HG03196 (cell line): ENCODE data around the gene ADRA2B.
"Not testable (repeated sequence)": the region's sequence is repeated elsewhere in the genome, so short reads cannot be mapped to it uniquely, and the experiment has no call there.

Source experiments
- ATAC-seq: cut with Tn5 transposase; IDR thresholded peaks from one replicate; pipeline ENCODE4 v1.9.1; 2021; ENCODE audit not compliant: unreplicated experiment

The ADRA2B gene

DNA sequence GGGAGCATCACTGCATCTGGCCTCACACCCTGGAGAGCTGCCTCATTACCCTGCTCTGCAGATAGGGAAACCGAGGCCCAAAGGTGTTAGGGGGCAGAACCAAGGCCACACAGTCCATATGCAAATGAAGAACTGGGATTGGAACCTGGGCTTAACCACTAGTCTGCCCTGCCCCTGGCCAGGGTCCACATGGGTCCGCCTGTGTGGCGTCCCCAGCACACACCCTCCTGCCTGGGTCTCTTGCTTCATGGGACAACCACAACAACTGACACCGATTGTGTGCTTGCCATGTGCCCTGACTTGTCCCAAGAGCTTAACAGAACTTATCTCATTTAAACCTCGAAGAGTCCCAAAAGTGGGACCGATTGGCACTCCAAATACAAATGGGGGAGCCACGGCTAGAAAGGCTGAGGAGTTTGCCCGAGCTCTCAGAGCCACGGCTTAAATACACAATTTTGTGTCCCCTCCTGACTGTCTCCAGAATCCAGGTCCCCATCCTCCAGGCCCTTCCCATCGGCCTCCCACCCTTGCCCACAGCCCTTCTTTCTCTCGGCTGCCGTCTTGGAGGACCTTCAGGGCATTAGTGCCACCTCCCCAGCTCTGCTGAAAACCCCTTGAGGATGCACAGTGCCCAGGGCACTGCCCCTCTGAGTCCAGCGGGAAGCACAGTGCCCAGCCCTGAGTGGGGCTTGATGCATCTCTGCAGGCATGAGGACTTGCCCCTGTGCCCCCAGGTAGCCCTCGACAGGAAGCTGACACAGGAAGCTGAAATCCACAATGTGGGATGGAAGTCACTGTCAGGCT is 34.6 kb upstream of the ADRA2B start:
- ATAC-seq: no peak

DNA sequence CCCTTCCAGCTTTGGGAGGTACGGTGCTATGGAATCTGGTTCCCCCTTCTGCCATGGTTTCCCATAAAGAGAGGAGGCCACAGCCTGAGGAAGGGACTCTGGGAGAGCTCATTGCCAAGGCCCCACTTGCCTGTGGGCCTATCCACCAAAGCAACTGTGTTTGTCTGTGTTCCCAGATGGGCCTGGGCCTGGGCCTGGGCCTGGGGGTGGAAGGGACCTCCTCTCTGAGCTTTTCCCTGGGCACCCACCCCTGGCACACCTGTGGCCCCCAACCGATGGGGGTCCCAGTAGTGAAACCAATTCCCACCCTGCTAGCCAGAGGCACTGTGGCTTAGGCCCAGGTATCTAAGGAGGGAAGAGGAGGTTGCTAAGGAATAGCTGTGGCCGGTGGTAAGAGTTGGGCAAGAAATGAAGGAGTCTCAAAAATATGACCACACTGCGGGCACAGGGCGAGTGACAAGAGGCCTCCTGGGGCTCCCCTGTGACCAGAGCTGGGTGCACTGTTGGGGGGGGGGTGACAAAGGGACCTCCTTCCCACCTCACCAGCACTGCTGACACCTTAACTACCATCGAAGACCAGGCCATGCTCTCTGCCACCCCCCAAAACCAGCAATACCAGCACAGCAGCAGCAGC is 33.8 kb upstream of the ADRA2B start:
- ATAC-seq: no peak

DNA sequence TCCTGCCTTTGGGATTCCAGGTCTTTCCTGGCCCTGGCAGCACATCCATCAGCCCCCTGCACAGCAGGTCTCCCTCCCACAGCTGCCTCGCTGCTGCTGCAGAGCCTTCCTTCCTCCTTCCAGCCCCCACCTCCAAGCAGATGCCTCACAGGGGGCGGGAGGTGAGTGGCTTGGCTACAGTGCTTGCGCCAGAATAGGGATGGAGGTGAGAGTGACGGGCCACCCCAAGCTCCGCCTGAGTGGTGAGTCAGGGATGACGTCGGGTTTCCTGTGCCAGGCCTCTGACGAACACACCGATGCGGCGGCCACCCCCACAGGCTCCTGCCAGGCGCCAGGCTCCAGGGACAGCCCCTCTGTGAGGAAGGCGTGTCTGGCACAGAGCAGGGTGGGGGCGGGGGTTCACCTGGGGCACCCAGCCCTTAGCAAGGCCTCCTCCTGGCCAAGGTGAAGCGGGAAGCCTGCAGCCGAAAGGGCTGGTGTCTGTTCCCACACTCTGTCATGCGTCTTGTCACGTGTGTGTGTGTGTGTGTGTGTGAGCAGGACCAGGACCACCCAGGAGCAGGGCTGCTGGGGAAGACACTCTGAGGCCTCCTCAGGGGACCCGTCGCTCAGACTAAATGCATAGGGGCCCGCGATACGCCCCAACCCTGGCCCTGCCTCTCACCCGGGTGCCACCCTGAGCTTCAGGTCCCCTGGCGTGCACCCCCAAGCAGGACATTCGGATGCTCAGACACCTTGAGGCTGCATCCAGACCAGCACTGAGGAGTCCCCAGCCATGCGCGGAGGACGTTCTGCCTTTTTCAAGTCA is 32.2 kb upstream of the ADRA2B start:
- peak; percentile 32 for ATAC-seq

DNA sequence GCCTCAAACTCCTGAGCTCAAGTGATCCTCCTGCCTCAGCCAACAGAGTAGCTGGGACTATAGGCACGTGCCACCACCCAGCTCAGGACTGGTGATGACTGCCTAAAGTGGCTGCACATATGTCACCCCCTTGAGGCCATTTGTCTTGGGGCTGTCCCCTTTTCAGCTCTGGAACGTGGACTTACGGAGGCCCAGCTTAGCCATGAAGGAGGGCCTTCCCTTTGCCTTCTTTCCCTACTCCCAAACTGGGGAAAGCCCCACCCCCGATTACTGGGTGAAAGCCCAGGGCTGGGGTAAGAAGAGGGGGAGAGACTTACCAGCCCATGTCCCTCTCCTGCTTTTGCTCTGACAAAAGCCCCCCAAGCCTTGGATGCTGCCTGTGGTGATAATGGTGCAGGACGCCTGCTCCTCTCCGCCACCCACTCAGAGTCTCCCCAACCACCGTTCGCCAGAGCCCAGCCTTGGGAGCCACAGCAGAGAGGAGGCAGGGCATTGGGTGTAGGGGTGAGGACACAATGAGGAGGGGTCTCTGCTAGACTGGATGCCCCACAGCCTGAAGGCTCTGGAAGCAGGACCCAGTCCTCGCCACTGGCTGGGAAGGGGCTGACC is 31.3 kb upstream of the ADRA2B start:
- ATAC-seq: no peak

DNA sequence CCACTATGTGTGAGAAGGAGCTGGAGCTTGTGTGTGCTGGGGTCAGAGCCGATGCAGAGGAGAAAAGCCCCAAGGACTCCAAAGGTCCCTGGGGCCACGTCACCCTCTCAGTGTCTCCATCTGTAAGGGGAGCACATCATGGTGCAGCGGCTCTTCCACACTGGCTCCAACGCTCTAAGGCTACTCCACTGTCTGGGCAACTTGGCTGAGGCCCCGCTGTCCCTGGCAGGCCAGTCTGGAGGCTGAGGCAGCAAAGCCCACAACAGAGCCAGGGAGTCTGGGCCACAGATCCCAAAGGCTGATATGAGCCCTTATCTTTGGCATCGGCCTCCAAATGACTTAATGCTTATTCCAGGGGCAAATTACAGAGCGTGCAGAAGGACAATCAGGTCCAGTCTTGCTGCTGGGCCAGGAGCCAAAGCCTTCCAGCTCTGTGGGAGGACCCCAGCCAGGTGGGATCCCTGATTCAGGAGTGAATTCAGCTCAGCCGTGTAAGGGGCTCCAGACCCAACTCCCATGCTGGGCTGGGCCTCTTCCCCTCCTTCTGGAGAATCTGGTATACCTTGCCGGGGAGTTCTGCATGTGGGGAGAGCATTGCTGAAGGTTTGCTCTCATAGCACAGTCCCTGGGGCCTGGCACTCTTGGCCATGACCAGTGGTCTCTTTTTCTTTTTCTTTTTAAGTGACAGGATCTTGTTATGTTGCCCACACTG is 30.7 kb upstream of the ADRA2B start:
- peak; percentile 2 for ATAC-seq

DNA sequence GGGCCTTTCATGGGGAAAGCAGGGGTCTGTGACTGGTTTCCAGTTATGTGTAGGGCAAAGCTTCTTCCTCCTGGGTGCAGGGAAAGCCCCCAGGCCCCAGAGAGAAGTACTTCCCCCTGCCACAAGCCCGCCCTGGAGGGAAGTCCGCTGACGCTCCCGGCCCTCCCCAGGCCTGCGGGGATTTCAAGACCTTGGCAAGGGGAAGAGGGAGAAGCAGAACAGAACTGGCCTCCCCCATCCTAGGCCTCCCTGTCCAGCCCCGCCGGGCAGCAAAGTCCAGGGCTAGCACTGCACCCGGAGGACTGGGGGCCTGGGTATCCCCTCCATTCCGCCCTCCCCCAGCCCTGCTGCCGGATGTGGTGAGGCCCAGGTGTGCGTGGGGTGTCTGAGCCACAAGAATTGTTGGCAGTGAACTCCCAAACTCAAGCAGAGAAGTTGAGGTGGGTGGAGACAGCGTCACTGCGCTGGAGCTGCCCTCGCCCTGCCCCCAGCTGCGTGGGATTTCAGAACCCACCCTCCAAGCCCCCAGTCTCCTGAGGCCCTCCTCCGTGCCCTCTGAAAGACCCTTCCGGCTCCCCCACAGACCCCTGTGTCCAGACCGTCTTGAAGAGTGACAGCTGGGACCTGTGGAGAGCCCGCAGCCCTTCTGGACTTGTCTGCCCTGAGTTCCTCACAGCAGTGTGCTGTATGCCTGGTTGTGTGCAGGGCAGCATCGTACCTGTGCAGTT is 29.9 kb upstream of the ADRA2B start:
- ATAC-seq: peak; percentile 25

DNA sequence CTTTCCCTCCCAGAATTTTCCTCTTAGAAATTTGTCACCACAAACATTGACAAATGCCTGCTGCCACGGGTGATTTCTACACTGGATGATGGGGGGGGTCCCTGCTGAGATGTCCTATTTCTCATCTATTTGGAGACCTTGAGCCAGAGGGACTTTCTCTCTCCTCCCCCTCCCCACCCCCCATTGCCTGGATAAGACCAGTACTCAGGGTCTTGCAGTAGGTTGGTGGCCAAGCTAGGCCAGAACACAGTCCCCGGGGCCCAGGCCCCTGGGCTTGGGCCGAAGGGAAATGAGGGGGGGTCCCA is 29.4 kb upstream of the ADRA2B start:
- no peak for ATAC-seq

DNA sequence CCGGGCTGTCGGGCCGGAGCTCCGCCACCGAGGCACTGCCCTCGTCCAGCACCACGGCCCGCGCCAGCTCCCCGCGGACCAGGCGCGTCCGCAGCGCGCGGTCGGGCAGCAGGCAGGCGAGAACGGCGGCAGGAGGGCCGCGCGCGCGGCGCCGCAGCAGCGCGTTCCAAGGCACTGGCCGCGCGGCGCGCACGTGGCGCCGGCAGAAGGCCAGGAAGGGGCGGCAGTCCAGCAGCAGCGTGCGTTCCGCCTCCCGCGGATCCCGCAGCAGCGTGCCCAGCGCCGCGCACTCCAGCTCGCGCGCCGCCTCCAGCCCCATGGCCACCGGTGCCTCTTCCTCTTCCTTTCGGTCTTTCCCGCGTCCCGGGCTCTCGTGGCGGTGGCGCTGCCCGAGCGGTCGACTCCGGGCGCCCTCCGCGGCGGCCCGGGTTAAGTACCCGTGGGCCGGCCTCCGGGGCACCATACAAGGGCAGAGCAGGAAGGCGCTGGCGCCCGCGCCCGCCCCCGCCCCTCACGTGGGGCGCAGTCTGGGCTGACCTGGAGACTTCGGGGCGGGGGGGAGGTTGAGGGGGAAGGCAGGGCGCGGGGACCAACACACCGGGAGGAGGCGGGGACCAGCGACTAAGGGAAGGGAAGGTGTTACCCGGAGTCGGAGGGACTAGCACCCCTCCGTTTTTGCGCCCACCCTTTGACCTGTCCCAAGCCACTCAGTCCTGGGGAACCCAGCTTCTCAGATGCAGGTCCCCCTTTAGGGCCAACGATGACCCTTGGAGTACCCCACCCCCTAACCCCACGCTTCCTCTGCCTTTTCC is 28.9 kb upstream of the ADRA2B start, which contains the start of gene DUSP2:
TSS of gene DUSP2 (minus strand) at position 405 of the 812 bp plus-strand sequence. CDS start at position 319, 86 bp downstream.
- peak; percentile 41 for ATAC-seq

DNA sequence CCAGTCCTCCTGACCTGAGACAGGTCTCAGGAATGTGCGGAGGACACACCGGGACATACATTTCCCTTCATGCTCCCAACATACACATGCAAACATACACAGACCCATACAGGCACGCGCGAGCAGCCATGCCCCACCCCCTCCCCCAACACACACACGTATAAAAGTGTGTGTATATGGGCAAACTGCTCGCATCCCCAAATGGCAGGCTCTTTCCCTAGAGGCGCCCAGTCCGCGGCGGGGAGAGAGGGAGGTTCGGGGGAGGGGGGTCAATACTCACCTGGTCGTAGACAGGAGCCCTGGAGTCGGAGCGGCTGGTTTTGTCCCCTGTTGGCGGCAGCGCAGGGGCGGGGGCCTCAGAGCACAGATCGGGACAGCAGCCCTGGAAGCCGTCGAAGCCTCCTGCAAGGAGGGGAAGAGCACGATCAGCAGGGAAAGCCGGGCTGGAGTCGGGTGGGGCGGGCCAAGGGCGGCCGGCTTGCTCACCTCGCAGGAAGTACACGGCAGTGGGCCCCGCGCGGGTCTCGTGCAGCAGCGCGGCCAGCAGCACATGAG is 28.2 kb upstream of the ADRA2B start:
- ATAC-seq: no peak

DNA sequence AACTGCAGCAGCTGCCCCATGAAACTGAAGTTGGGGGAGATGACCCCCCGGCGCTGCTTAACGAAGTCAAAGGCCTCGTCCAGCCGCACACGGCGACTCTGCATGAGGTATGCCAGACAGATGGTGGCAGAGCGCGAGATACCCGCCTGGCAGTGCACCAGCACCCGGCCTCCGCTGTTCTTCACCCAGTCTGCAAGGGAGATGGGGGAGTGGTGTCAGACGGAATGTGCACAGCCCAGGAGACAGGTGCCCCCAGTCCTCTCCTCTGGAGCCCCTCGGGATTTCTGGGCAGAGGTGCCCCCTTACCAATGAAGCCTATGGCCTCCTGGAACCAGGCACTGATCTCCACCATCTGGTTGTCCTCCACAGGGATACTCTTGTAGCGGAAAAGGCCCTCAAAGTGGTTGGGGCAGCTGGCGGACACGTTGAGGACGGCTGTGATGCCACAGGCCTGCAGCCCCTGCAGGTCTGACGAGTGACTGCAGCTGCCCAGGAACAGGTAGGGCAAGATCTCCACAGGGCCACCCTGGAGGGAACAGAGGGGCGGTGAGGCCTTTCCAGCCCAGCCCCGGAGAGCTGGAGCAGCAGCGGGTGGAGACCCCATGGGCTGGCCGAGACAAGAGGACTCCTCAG is 27.6 kb upstream of the ADRA2B start:
- no peak for ATAC-seq

DNA sequence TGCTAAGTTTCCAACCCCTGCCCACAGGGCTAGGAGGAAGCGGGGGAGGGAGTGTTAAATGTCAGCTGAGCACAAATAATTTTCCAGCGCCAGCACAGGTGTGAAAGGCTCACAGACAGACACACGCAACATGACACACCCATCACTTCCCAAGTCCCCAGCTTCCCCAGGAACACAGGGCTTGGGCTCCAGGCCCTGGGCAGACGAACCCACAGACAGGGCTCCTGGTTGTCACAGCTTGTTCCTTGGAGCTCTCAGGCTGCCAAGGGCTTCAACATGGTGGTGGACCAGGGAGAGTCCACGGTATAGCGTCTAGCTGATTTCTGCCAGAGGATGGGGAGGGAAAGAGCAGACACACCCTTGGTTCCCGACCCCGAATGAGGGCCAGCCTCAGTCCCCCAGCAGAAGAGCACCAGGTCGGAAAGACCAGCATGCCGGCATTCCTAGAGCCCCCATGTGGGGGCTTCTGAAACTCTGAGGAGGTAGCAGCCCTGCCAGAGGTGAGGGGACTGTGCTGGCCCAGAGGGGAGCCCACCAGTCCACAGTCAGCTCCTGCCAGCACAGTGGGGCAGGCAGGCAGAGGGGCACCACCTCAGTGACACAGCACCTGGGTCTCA is 27.0 kb upstream of the ADRA2B start:
- ATAC-seq: no peak

DNA sequence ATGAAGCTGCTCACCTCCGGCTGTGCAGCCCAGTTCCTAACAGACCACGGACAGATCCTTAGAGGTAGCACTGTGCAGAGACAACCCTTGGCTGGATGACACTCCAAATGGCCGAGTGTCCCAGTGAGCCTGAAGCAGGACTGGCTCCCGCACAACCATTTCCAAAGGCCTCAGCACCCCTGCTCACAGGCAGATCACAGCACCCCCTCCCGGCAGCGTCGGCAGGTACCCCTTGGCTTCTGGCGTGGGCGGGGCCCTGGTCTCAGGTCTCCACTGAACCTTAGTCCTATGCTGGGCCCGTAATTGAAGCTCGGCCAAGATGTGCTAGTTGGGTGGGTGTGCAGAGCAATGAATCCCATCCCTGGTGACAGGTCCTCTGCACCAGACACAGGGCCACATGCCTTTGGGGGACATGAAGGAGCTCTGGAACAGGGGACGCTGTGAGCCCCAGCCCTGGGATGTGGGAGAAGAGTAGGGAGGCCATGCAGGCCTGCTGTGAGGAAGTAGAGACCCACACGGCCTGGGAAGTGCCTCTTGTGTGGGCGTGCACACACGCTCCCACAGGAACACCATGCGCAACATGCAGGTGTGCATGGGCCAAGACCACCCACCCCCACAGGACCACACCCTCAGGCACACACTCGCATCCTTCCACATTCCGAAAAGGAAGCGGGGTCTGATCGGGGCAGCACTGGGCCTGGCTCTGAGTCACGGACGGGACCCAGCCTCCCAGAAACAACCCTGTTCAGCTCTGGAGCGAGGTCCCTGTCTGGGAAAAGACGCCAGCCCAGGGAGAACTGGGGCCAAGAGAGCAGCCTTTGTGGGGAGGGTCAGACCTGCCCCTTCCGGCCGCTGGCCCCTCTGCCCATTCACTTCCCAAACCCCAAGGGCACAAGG is 26.1 kb upstream of the ADRA2B start:
- ATAC-seq: no peak

DNA sequence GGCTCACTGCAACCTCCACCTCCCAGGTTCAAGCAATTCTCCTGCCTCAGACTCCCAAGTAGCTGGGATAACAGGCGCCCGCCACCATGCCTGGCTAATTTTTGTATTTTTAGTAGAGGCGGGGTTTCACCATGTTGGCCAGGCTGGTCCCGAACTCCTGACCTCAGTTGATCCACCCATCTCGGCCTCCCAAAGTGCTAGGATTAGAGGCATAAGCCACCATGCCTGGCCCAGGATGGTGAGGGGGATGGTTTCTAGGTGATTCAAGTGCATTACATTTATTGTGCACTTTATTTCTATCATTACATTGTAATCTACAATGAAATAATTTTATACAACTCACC is 25.2 kb upstream of the ADRA2B start:
- ATAC-seq: not testable (repeated sequence)

DNA sequence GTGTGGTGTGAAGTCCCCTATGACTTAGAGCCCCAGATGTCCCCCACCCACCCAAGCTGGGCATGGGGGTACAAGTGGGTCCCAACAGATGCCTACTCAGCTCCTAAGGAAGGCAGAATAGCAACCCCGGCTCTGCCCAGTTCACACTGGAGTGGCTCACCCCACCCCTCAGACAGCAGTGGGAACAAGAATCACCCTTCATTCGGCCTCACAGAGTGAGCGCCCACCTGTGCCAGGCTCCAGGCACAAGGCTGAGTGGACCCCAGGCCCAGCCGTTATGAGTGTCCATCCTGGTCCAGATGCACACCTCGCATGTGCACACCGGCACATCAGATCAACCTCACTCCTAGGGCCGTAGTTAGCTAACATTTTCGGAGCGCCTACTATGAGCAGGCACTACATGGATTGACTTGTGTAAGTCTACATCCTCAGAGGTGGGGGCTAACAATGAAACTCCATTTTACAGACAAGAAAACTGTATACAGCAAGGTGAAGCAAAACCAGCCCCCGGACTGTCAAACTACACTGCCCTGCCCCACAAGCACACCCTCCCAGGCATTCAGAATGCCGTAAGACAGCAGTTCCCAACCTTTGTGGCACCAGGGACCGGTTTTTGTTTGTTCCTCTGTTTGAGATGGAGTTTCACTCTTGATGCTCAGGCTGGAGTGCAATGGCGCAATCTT is 24.7 kb upstream of the ADRA2B start:
- ATAC-seq: no peak

DNA sequence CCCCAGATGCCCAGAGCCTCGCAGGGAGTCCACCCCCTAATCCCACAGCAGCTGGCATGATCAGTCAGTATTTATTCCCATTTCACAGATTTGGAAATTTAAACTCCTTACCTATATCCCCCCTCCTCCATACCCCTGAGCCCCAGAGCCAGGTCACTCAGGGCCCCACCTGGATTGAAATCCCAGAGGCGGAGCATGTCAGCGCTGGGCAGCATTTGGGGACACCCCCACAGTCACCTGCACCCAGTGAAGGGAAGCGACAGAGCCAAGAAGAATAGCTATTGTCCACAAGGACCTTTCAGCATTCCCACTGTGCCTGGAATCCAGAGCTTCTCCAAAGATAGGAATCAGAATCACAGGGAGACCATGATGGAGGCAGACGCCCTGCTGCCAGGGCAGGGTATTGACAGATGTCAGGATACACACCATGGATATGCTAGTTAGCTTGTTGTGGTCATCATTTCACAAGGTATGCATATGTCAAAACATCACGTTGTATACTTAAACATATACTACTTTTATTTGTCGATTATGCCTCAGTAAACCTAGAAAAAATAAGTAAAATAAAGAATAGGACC is 22.9 kb upstream of the ADRA2B start:
- no peak for ATAC-seq
